SK-N-MC (cell line): ENCODE measurements around the gene TRIM2.

Experiments
- EZH2 ChIP-seq: fragments of 200-600 bp; sonication (generic); IDR thresholded peaks from one replicate; pipeline ENCODE4 v1.6.1; 2017; ENCODE audit warnings: antibody characterized with exemption
- FOXP2 ChIP-seq: optimal IDR thresholded peaks from 2 replicates; pipeline ENCODE3; 2011; ENCODE audit warnings: mild to moderate bottlenecking, moderate library complexity; ENCODE audit not compliant: insufficient read depth; ENCODE audit errors: extremely low read length, control extremely low read depth
- POLR2AphosphoS5 ChIP-seq: IDR thresholded peaks from 2 replicates; pipeline ENCODE4 v1.6.1; 2012; ENCODE audit warnings: mild to moderate bottlenecking, low read depth, low read length, borderline replicate concordance

DNA sequence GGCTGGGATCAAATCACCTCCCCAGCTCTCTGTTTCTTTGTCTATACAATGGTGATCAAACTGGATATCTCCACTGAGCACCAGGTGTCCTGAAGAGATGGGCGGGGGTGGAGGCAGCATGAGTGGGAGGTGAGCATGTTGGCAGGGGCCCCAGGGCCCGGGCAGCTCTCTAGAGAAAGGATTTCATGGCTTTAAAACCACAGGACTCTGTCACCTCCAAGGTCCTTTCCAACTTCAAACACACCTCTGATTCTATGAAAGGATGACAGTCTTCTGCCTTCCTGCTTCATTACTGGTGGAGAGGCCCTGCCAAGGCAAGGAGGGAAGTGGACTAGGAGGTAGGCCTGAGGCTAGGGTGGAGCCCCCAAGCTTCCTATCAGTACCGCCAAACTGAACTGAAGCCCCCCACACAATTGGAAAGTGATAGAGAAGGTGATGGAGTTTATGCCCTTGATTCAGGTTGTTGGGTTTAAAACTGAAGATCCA lies 38.6 kb downstream of the TRIM2 start:
- TF ChIP-seq EZH2 = no peak
- no peak for TF ChIP-seq POLR2AphosphoS5
- no peak for TF ChIP-seq FOXP2
